Measurements from ENCODE around the gene EBF3.

GRCh38 chr10:129837909-129838582 is 126.0 kb downstream of the EBF3 start:
- TF ChIP-seq CTCF (IDR thresholded peaks at IDR 0.05) (no peak), POLR2A (IDR thresholded peaks at IDR 0.05) (no peak)
